GM19238 (cell line): Measurements from ENCODE around the gene SHLD1.
A peak's percentile ranks its signal among the peaks of the same experiment; 100 is the strongest.

Experiments
- DNase-seq: peaks from one replicate; pipeline ENCODE4 v3.0.0; 2011; ENCODE audit warnings: low spot score; ENCODE audit not compliant: insufficient read length

The SHLD1 gene

GRCh38 chr20:5811746-5812145, 61.5 kb downstream of the SHLD1 start:
- no peak for DNase-seq

- no peak for DNase-seq
Measured at GRCh38 chr20:5818346-5818681, 68.1 kb downstream of the SHLD1 start.

- DNase-seq, result no peak
Measured at GRCh38 chr20:5820738-5821137, 70.5 kb downstream of the SHLD1 start.

DNA sequence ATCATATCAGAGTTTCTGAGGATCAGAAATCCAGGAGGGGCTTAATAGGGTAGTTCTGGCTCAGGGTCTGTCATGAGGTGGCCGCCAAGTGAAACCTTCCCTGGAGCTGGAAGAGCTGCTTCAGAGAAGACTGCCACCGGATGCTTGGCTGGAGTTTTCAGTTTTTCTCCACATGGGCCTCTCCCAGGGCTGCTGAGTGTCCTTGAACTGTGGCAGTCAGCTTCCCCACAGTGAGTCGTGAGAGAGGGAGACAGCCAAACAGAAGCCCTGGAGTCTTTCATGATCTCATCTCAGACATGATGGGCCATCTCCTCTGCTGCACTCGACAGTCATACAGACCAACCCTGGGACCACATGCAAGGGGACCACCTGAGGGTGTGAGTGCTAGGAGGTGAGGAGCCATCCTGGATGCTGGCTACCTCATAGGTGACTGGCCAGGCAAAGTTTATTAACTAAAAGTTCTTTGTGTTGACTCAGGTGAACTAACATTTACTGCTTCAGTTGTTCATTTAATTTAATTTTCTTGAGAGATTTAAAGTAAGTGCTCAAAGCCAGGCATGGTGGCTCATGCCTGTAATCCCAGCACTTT, 71.5 kb downstream of the SHLD1 start:
- DNase-seq, result no peak

GRCh38 chr20:5822569-5822968, 72.4 kb downstream of the SHLD1 start:
- DNase-seq, result no peak

- no peak for DNase-seq
Measured at GRCh38 chr20:5825130-5825719, 75.0 kb downstream of the SHLD1 start.

DNA sequence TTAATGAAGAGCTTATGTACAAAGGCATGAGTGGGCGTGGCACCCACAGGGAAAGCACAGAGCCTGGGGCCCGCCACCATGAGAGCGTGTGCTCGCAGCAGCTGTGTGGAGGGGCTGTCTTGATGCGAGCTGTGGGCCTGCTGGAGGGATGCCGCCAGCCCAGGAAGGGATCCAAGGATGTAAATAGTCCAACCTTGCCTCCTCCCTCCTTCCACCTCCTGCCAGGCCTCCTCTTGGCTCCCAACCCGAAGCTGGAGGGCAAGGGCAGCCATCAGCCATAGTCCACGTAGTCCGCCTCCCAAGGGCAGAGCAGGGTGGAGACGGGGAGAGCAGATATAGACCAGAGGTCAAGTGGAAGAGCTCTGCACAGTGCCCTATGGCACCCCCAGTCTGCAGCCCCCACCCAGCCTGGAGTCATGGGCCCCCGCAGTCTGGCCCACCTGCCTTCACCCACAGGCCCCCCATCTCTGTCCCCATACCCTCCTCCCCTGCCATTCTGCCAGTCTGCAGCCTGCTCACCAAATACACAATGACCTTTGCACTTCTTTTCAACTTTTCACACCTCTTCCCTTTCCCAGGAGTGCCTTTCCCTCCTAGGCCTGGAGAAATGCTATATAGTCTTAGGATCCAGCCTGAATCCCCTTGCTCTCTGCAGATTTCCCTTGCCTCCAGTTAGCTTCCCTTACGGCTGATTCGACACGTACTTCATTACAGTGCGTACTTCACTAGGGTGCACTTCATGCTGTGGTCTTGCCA, 77.1 kb downstream of the SHLD1 start:
- DNase-seq, result no peak

DNA sequence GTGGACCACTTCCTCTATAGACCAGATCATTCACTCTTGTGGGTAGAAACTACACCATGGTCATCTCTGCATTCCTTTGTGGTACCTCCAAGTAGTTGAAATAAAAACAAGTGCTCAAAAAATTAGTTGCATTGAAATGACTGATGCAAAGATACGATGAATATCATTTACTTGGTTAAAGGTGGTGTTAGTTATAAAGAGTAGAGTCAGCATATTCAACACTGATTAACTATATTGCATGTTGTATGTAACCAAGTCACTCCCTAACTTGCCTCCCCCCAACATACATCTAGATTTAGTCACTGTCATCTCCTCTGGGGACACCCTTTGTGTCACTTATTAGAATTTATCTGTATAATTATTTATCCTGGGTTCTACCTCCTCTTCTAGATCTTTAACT, 77.7 kb downstream of the SHLD1 start:
- DNase-seq, result no peak

DNA sequence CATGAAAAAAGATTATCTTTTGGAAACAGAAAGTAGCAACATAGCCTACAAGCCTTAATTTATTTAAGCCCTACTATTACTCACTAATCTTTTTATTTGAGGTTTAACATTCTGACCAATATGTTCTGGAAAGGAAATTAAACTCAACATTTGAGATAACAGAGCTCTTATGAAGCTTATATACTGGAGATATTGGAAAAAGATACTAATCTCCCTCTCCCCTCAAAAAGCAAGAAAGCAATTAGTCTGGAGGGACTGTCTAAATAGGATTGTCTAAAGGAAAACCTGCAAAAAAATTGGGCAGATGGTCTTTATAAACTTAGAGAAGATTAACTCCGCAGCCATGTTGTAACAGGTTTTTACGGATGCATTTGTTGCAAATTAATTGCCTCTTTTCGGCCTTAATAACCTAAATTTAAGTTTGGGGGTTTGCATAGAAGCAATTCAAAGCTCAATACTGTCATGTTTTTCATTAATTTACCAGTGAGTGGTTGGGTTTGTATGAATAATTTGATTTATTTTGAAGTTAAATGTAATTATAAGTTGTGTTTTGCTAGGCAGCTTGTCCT, 79.1 kb downstream of the SHLD1 start:
- DNase-seq, result no peak

DNA sequence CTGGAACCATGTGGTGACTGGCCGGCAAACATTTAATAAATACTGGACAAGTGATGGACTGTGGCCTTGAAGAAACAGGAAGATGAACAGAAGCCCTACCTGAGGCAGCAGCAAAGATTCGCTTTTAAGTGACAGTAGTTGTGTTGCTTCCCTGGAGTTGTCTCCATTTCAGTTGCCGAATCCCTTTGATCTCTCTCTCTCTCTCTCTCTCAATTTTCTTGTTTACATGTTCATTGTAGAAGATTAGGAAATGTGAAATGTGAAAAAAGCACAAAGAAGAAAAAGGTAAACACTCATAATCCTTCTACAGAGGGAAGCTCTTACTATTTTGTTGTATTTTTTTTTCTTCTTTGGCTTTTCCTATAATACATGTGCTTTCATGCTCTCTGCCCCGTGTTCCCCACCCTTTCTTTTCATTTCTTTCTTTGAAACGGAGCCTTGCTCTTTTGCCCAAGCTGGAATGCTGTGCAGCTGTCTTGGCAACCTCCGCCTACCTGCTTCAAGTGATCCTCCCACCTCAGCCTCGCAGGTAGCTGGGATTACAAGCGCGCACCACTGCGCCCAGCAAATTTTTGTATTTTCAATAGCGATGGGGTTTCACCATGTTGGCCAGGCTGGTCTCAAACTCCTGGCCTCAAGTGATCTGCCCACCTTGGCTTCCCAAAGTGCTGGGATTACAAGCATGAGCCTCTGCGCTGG, 81.5 kb downstream of the SHLD1 start:
- DNase-seq, result no peak

DNA sequence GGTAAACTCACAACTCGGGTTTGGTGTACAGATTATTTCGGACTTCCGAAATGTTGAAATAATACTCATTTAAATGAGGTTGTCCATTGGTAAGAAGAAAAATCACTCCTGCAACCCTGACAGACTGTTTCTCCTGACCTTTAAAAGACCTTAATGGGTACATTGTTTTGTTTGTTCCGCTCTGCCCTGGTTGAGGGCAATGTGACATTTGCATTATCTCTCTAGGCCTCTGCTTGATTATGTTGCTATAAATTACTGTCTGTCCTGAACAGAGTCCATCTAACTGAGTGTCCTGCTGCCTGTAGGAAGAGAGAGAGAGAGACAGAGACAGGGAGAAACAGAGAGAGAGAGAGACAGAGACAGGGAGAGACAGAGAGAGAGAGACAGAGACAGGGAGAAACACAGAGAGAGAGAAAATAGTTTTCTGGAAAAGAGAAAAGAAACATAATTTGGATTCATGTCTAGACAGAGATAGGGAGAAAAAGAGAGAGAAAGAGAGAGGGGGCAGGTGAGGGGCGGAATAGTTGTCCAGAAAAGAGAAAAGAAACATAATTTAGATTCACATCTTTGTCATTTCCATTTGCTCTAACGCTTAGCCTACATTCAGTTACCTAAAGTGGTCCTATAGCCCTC, 83.2 kb downstream of the SHLD1 start:
- DNase-seq, result no peak

DNA sequence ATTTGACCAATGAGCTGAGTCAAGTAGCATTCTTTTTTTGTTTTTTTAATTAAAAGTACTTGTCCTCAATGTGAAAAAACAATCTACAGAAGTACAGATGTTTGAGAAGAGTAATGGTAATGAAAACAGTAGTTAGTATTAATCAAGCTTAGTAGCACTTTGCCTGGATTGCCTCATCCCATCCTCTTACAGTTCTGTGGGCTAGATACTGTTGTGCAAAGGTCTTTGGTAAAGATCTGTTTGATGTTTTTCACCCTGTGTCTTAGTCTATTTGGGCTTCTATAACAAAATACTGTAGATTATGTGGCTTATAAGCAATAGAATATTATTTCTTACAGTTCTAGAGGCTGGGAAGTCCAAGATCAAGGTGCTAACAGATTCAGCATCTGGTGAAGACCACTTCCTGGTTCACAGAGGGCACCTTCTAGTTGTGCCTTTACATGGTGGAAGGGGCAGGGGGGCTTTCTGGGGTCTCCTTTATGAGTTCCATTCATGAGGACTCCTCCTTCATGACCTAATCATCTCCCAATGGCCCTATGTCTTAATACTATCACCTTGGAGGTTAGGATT, 84.3 kb downstream of the SHLD1 start:
- no peak for DNase-seq

DNA sequence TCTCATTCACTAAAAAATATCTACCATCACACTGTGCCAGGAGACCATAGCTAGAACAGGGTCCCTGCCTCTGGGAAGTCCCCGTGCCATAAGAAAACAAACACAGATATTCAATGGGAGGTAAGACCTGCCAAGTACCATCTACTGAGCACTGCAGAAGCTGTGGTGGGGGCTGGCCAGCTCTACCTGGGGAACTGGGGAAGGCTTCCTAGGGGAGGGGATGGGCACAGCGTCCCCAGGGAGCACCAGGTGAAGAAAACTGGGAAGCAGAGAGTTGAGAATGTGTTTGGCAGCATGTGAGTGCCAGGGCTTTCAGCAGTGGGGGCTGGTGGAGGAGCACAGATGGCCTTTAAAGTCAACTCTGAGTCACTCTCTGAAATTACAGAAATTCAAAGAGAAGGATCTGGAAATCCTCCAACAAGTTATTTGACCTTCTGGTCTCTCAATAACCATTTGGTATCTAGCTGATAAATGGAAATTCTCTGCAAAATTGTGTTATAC, 85.2 kb downstream of the SHLD1 start:
- no peak for DNase-seq

- no peak for DNase-seq
Measured at GRCh38 chr20:5835871-5836270, 85.7 kb downstream of the SHLD1 start.

DNA sequence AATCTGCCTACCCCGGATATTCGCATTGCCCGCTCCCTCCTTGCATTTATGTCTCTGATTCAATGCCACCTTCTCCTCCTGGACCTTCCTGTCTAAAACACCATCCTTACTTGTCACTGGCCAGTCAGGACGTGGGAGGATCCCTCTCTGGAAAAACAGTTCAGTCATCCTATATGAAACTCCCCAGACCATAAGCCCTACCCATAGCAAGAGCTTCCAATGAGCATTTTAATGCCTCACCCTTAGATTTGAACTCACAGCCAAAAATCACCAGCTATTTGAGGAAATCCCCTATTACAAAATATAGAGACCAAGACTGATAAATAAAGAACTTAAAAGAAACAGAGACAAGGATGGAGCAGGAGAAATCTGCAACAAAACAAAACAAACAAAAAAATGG, 86.4 kb downstream of the SHLD1 start:
- no peak for DNase-seq

DNA sequence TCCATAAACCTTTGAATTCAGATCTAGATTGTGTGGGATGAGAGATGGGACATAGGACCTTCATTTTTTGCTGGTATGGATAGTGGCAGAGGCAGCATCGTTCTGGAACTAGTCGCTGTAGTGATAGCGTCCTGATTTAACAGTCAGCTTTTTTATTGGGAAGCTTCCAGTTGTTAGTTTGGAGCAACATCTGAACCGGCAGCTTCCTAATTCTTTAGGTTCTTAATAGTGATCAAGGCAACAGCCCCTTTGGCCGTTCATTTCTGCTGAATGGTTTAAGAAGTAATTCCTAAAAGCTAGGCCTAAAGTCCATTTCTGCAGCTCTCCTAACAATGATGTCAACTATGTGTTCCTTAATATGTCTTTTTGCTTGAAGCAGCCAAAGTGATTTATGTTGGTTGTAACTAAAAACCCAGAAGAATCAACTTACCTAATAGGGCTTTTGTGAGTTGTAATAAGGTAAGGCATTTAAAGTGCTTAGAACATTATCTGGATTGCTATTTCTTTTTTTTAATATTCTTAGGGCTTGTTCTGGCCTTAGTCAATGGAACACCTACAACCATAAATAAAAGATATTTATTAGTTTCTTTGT, 90.3 kb downstream of the SHLD1 start:
- DNase-seq, result no peak

- DNase-seq, result no peak
Measured at GRCh38 chr20:5841522-5841921, 91.3 kb downstream of the SHLD1 start.

DNA sequence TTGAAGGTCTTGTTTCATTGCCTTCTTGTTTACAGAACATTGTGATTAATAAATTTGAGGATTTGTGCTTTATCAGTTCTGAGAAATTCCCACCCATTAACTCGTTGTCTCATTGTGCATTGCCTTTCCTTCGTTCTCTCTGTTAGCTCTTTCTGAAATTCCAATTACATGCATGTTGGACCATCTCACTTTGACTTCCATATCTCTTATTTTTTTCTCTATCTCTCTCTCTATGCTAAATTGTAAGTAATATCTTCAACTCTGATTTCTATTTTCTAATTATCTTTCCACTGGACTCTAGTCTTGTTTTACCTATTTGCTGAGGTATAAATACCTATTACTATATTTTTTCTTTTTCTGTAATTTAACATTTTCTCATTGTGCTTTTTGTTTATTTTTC, 92.3 kb downstream of the SHLD1 start:
- DNase-seq, result no peak

GRCh38 chr20:5843054-5843592, 92.9 kb downstream of the SHLD1 start:
- peak; percentile 28 for DNase-seq

GRCh38 chr20:5844063-5844681, 94.0 kb downstream of the SHLD1 start:
- DNase-seq, result peak; percentile 35
